ENCODE measurements around the gene CCNL2. TPM values are rescaled to one million over a fixed set of nuclear protein-coding genes. Genes with fewer than 3 reads are reported as not detected.

CCNL2 gene
- total and polyA plus RNA-seq, 2 of the 13 experiments (the other 11 are each of a cell fraction or from before 2014, with no cell fraction given), result 105 to 340 TPM

GRCh38 chr1:1437904-1438376 is 38.8 kb upstream of the CCNL2 start (continued):
- TF ChIP-seq BHLHE40 (IDR thresholded peaks at IDR 0.05; ENCODE audit: low read length) (no peak), IRX3 (CRISPR knock-in tag; IDR thresholded peaks at IDR 0.05; ENCODE audit: borderline replicate concordance, low read depth) (no peak), YEATS2 (CRISPR knock-in tag; IDR thresholded peaks at IDR 0.05; ENCODE audit: borderline replicate concordance) (peak; percentile 48; the same call in 1 of the 2 replicates), BCL6 (CRISPR knock-in tag; IDR thresholded peaks at IDR 0.05) (peak; percentile 51; the same call in 1 of the 2 replicates), MAFF (IDR thresholded peaks at IDR 0.05; ENCODE audit: low read depth, low read length) (peak; percentile 15; the same call in 1 of the 2 replicates), NR2F1 (CRISPR knock-in tag; IDR thresholded peaks at IDR 0.05) (no peak; a peak in 1 of 4 replicates), DBP (CRISPR knock-in tag; IDR thresholded peaks at IDR 0.05; ENCODE audit: not compliant biosample characterization) (no peak), SRSF4 (IDR thresholded peaks at IDR 0.05; ENCODE audit: low read depth, low read length, poor library complexity, severe bottlenecking) (no peak), ZNF207 (IDR thresholded peaks at IDR 0.05; ENCODE audit: borderline replicate concordance) (no peak), ZNF567 (CRISPR knock-in tag; IDR thresholded peaks at IDR 0.05; ENCODE audit: borderline replicate concordance) (no peak; the same call in 1 of the 2 replicates), ZNF18 (CRISPR knock-in tag; IDR thresholded peaks at IDR 0.05; ENCODE audit: insufficient replicate concordance) (no peak), RAD51 (IDR thresholded peaks at IDR 0.05; ENCODE audit: borderline replicate concordance) (no peak), ATF7-NPFF (CRISPR knock-in tag; IDR thresholded peaks at IDR 0.05; ENCODE audit: low read depth) (0 out of 2 replicates have a peak, but pooled peaks have one; percentile 44), ZNF713 (CRISPR knock-in tag; IDR thresholded peaks at IDR 0.05) (no peak), NR2F6 (IDR thresholded peaks at IDR 0.05) (peak; percentile 42; the same call in 1 of the 2 replicates), NR2F6 (CRISPR knock-in tag; IDR thresholded peaks at IDR 0.05) (peak; percentile 80), SMAD3 (CRISPR knock-in tag; IDR thresholded peaks at IDR 0.05) (0 out of 2 replicates have a peak, but pooled peaks have one; percentile 28), GFI1 (CRISPR knock-in tag; IDR thresholded peaks at IDR 0.05; ENCODE audit: borderline replicate concordance) (no peak), SALL1 (CRISPR knock-in tag; IDR thresholded peaks at IDR 0.05) (peak; percentile 35; the same call in 1 of the 2 replicates), THAP7 (CRISPR knock-in tag; IDR thresholded peaks at IDR 0.05) (no peak), ZNF557 (CRISPR knock-in tag; IDR thresholded peaks at IDR 0.05) (no peak), CEBPG (CRISPR knock-in tag; IDR thresholded peaks at IDR 0.05) (0 out of 2 replicates have a peak, but pooled peaks have one; percentile 15), ZNF639 (CRISPR knock-in tag; conservative IDR thresholded peaks at IDR 0.05) (no peak; the same call in 1 of the 2 replicates), SSRP1 (CRISPR knock-in tag; IDR thresholded peaks at IDR 0.05) (no peak), ZBTB1 (CRISPR knock-in tag; IDR thresholded peaks at IDR 0.05; ENCODE audit: borderline replicate concordance) (no peak), ZNF644 (CRISPR knock-in tag; IDR thresholded peaks at IDR 0.05; ENCODE audit: low read depth) (no peak), MTA3 (CRISPR knock-in tag; IDR thresholded peaks at IDR 0.05) (no peak), ZMAT5 (CRISPR knock-in tag; IDR thresholded peaks at IDR 0.05; ENCODE audit: borderline replicate concordance, low read depth) (no peak), HOXA7 (CRISPR knock-in tag; IDR thresholded peaks at IDR 0.05) (no peak)
